HepG2 (cell line): ENCODE measurements around the gene SMIM43. TPM values are rescaled to one million over a fixed set of nuclear protein-coding genes. Genes with fewer than 3 reads are reported as not detected.
A peak's percentile ranks its signal among the peaks of the same experiment; 100 is the strongest.

Experiments used
- CENPX ChIP-seq: sonication (generic); formaldehyde crosslinking; IDR thresholded peaks from 2 replicates; pipeline ENCODE4 v1.9.0; 2021; ENCODE audit warnings: mild to moderate bottlenecking, missing genetic modification reagents, moderate library complexity
- GATAD1 ChIP-seq: IDR thresholded peaks from 2 replicates; pipeline ENCODE4 v1.6.1; 2016; ENCODE audit warnings: missing genetic modification reagents, missing compliant biosample characterization
- HBP1 ChIP-seq: IDR thresholded peaks from 2 replicates; pipeline ENCODE4 v1.6.1; 2016; ENCODE audit warnings: low read depth, control low read depth
- HNF4G ChIP-seq, 2 experiments: sonication (generic) in 1 of 2; formaldehyde crosslinking in 1 of 2; IDR thresholded peaks; 2 replicates each; pipeline versions ENCODE4 v1.4.0 to v1.6.1; 2011 to 2020; ENCODE audit warnings: borderline replicate concordance in 2 of 2, low read depth in 2 of 2, mild to moderate bottlenecking in 2 of 2, low read length in 1 of 2, missing genetic modification reagents in 1 of 2, moderate library complexity in 1 of 2
- IKZF4 ChIP-seq: sonication (generic); formaldehyde crosslinking; IDR thresholded peaks from 2 replicates; pipeline ENCODE4 v1.5.1; 2020; ENCODE audit warnings: borderline replicate concordance, mild to moderate bottlenecking, low read depth, missing genetic modification reagents; ENCODE audit errors: not compliant biosample characterization
- MTF1 ChIP-seq: sonication (generic); formaldehyde crosslinking; IDR thresholded peaks from 2 replicates; pipeline ENCODE4 v1.5.0; 2020; ENCODE audit warnings: missing genetic modification reagents
- NONO ChIP-seq, 2 experiments: fragments of 450-650 bp in 1 of 2; sonication (generic) in 1 of 2; formaldehyde crosslinking in 1 of 2; IDR thresholded peaks in 1 of 2; conservative IDR thresholded peaks in 1 of 2; 2 replicates each; pipeline versions ENCODE4 v1.6.1 to v1.8.0; 2017 to 2022; ENCODE audit warnings: mild to moderate bottlenecking in 1 of 2, missing genetic modification reagents in 1 of 2, moderate library complexity in 1 of 2
- RBAK ChIP-seq: sonication (generic); formaldehyde crosslinking; IDR thresholded peaks from 2 replicates; pipeline ENCODE4 v1.5.1; 2020; ENCODE audit warnings: mild to moderate bottlenecking, missing genetic modification reagents
- REL ChIP-seq: sonication (generic); formaldehyde crosslinking; conservative IDR thresholded peaks from 2 replicates; pipeline ENCODE4 v1.8.0; 2022; ENCODE audit warnings: mild to moderate bottlenecking, missing genetic modification reagents, moderate library complexity
- REPIN1 ChIP-seq: sonication (generic); formaldehyde crosslinking; IDR thresholded peaks from 2 replicates; pipeline ENCODE4 v1.8.0; 2022; ENCODE audit warnings: missing genetic modification reagents, low read depth, mild to moderate bottlenecking, borderline replicate concordance
- THAP11 ChIP-seq: IDR thresholded peaks from 2 replicates; pipeline ENCODE4 v1.6.1; 2016; ENCODE audit warnings: missing biosample characterization, missing genetic modification reagents
- ZBTB20 ChIP-seq: sonication (generic); formaldehyde crosslinking; IDR thresholded peaks from 2 replicates; pipeline ENCODE4 v1.8.1; 2023; ENCODE audit warnings: missing genetic modification reagents, low read depth, mild to moderate bottlenecking, borderline replicate concordance
- polyA plus RNA-seq, 8 experiments: library from polyadenylated mRNA; depleted of rRNA in 3 of 8; stranded (reverse) in 7 of 8; unstranded in 1 of 8; fragments of >200 nt; fragmentation: Illumina TruSeq in 4 of 8; extraction: Trizol in 4 of 8; gene quantifications; 2 replicates each; pipeline versions ENCODE4 v1.2.1 to v1.2.3, GENCODE V29; 2011 to 2016; ENCODE audit warnings: low read depth in 4 of 8, missing spikeins in 1 of 8, mixed read lengths in 1 of 8; ENCODE audit not compliant: insufficient read depth in 1 of 8
- total RNA-seq, 5 experiments: library from RNA; depleted of rRNA; stranded (reverse); fragments of >200 nt; fragmentation: Illumina TruSeq; extraction: Trizol; gene quantifications; 2 replicates each; pipeline ENCODE4 v1.2.3, GENCODE V29; 2016; ENCODE audit warnings: low read depth in 1 of 5
- TF ChIP-seq, protein P1 (sequence below): sonication (generic); formaldehyde crosslinking; IDR thresholded peaks from 2 replicates; pipeline ENCODE4 v1.5.1; 2020; ENCODE audit warnings: missing genetic modification reagents, mild to moderate bottlenecking, borderline replicate concordance
- TF ChIP-seq, protein P2 (sequence below): sonication (generic); formaldehyde crosslinking; IDR thresholded peaks from 2 replicates; pipeline ENCODE4 v1.5.0; 2020; ENCODE audit warnings: mild to moderate bottlenecking, missing genetic modification reagents

SMIM43 gene
- total and polyA plus RNA-seq, 2 of the 13 experiments (the other 11 are each of a cell fraction or from before 2014, with no cell fraction given), result not detected

GRCh38 chr4:121800961-121801714, 36.2 kb upstream of the SMIM43 start, which contains the start of gene EXOSC9 (continued):
- TF ChIP-seq ZBTB20, result peak; percentile 67; the same call in 1 of the 2 replicates
- TF ChIP-seq RBAK, result no peak
- peak; percentile 92 for TF ChIP-seq THAP11
- TF ChIP-seq NONO (IDR thresholded peaks at IDR 0.05), result no peak
- peak; percentile 95 for TF ChIP-seq NONO (CRISPR knock-in tag; conservative IDR thresholded peaks at IDR 0.05)
- TF ChIP-seq IKZF4 (CRISPR knock-in tag), result no peak
- TF ChIP-seq HBP1 (CRISPR knock-in tag), result no peak
- TF ChIP-seq REPIN1, result peak; percentile 77; the same call in 1 of the 2 replicates
- TF ChIP-seq, protein P1, sequence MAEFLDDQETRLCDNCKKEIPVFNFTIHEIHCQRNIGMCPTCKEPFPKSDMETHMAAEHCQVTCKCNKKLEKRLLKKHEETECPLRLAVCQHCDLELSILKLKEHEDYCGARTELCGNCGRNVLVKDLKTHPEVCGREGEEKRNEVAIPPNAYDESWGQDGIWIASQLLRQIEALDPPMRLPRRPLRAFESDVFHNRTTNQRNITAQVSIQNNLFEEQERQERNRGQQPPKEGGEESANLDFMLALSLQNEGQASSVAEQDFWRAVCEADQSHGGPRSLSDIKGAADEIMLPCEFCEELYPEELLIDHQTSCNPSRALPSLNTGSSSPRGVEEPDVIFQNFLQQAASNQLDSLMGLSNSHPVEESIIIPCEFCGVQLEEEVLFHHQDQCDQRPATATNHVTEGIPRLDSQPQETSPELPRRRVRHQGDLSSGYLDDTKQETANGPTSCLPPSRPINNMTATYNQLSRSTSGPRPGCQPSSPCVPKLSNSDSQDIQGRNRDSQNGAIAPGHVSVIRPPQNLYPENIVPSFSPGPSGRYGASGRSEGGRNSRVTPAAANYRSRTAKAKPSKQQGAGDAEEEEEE (CRISPR knock-in tag), result no peak
- no peak for TF ChIP-seq HNF4G (IDR thresholded peaks at IDR 0.05; ENCODE audit: borderline replicate concordance, low read depth, low read length)
- TF ChIP-seq HNF4G (CRISPR knock-in tag; IDR thresholded peaks at IDR 0.05; ENCODE audit: borderline replicate concordance, low read depth), result no peak
- 0 out of 2 replicates have a peak, but pooled peaks have one; percentile 31 for TF ChIP-seq MTF1 (CRISPR knock-in tag)
- TF ChIP-seq REL (CRISPR knock-in tag), result peak; percentile 87; the same call in 1 of the 2 replicates
- no peak for TF ChIP-seq CENPX (CRISPR knock-in tag)
- peak; percentile 98 for TF ChIP-seq GATAD1 (CRISPR knock-in tag)
- TF ChIP-seq, protein P2, sequence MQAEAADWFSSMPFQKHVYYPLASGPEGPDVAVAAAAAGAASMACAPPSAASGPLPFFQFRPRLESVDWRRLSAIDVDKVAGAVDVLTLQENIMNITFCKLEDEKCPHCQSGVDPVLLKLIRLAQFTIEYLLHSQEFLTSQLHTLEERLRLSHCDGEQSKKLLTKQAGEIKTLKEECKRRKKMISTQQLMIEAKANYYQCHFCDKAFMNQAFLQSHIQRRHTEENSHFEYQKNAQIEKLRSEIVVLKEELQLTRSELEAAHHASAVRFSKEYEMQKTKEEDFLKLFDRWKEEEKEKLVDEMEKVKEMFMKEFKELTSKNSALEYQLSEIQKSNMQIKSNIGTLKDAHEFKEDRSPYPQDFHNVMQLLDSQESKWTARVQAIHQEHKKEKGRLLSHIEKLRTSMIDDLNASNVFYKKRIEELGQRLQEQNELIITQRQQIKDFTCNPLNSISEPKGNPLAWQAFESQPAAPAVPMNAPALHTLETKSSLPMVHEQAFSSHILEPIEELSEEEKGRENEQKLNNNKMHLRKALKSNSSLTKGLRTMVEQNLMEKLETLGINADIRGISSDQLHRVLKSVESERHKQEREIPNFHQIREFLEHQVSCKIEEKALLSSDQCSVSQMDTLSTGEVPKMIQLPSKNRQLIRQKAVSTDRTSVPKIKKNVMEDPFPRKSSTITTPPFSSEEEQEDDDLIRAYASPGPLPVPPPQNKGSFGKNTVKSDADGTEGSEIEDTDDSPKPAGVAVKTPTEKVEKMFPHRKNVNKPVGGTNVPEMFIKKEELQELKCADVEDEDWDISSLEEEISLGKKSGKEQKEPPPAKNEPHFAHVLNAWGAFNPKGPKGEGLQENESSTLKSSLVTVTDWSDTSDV, result 0 out of 2 replicates have a peak, but pooled peaks have one; percentile 48
